Measurements from ENCODE around the gene ZNF423. TPM values are rescaled to one million over a fixed set of nuclear protein-coding genes. Genes with fewer than 3 reads are reported as not detected.

The ZNF423 gene
- total RNA-seq, 1 donor from 2014 or later, result 19.8 TPM

GRCh38 chr16:49554681-49555080, 301.2 kb downstream of the ZNF423 start:
- no peak overlapping the region for H3K4me3 Mint-ChIP-seq
- H3K36me3 Mint-ChIP-seq, result no peaks in the 10 kb centered on the region
- H3K9me3 Mint-ChIP-seq, result no peaks in the 10 kb centered on the region
- no peaks in the 10 kb centered on the region for H3K4me1 Mint-ChIP-seq
- H3K27ac Mint-ChIP-seq, result no peak overlapping the region
- no peak for DNase-seq (ENCODE audit: low spot score in 2 of 2, unreplicated experiment in 2 of 2)
- peaks cover 2% of the 10 kb centered on the region for H3K27me3 Mint-ChIP-seq (ENCODE audit: low read depth)
- TF ChIP-seq, protein P1, sequence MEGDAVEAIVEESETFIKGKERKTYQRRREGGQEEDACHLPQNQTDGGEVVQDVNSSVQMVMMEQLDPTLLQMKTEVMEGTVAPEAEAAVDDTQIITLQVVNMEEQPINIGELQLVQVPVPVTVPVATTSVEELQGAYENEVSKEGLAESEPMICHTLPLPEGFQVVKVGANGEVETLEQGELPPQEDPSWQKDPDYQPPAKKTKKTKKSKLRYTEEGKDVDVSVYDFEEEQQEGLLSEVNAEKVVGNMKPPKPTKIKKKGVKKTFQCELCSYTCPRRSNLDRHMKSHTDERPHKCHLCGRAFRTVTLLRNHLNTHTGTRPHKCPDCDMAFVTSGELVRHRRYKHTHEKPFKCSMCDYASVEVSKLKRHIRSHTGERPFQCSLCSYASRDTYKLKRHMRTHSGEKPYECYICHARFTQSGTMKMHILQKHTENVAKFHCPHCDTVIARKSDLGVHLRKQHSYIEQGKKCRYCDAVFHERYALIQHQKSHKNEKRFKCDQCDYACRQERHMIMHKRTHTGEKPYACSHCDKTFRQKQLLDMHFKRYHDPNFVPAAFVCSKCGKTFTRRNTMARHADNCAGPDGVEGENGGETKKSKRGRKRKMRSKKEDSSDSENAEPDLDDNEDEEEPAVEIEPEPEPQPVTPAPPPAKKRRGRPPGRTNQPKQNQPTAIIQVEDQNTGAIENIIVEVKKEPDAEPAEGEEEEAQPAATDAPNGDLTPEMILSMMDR (IDR thresholded peaks at IDR 0.05; ENCODE audit: unreplicated experiment), result no peak

DNA sequence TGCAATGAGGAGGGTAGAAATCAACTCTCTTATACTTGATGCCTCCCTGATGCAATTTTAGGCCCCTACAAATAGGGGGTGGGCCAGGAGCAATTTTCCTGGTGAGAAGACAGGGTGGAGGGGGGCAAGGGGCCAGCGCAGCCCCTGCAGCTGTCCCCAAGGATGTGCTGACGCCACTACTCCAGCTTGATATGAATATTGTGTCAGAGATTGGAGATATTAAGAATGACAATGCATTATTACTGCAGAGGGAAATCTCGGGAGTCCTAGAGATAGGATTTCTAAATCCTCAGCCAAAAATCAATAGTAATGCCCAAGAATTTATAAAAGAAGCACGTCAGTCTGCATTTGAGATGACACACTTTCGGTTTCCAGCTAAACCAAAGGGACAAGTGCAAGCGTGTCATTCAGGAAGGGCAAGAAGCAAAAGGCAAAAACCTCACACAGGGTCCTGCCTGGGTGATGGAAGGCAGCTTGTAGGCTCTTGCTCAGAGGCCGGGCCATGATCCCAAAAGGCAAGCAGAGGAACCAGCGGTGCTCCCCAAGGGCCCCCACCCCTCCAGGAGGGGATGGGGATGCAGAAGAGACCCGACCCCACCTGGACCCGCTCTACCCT, 303.5 kb downstream of the ZNF423 start:
- no peak for DNase-seq (ENCODE audit: low spot score in 2 of 2, unreplicated experiment in 2 of 2)
- H3K4me3 Mint-ChIP-seq, result no peak overlapping the region
- peaks cover 1% of the 10 kb centered on the region for H3K4me1 Mint-ChIP-seq
- H3K36me3 Mint-ChIP-seq, result no peaks in the 10 kb centered on the region
- H3K27me3 Mint-ChIP-seq (ENCODE audit: low read depth), result peaks cover 5% of the 10 kb centered on the region
- H3K9me3 Mint-ChIP-seq, result no peaks in the 10 kb centered on the region
- TF ChIP-seq, protein P1 (IDR thresholded peaks at IDR 0.05; ENCODE audit: unreplicated experiment), result no peak
- H3K27ac Mint-ChIP-seq, result no peak overlapping the region

- Mint-ChIP-seq H3K4me3 (no peak overlapping the region), H3K27ac (no peak overlapping the region), H3K27me3 (ENCODE audit: low read depth) (peaks cover 11% of the 10 kb centered on the region), H3K9me3 (no peaks in the 10 kb centered on the region), H3K4me1 (peaks cover 1% of the 10 kb centered on the region), H3K36me3 (no peaks in the 10 kb centered on the region)
- TF ChIP-seq, protein P1 (IDR thresholded peaks at IDR 0.05; ENCODE audit: unreplicated experiment), result no peak
- DNase-seq (ENCODE audit: low spot score in 2 of 2, unreplicated experiment in 2 of 2), result no peak
These were observed 305.2 kb downstream of the ZNF423 start for GRCh38 chr16:49550666-49551065.

DNA sequence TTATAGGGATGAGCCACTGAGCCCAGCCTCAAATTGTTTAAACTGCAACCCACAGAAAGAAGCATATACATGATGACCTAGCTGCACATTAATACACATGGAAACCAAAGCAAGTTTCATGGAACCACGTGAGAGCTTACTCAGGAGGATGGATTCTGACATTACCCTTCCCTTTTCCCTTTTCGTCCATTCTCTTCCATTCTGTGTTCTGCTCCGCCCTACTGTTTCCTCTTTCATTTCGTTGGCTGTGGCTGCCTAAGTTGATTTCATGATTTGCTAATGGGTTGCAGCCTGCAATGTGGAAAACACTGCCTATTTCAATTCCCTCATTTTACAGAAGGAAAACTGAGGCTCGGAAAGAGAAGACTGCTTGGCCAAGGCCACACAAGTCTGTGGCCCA, 305.8 kb downstream of the ZNF423 start:
- peaks cover 1% of the 10 kb centered on the region for H3K4me1 Mint-ChIP-seq
- H3K36me3 Mint-ChIP-seq, result no peaks in the 10 kb centered on the region
- peaks cover 11% of the 10 kb centered on the region for H3K27me3 Mint-ChIP-seq (ENCODE audit: low read depth)
- TF ChIP-seq, protein P1 (IDR thresholded peaks at IDR 0.05; ENCODE audit: unreplicated experiment), result no peak
- no peak for DNase-seq (ENCODE audit: low spot score in 2 of 2, unreplicated experiment in 2 of 2)
- no peaks in the 10 kb centered on the region for H3K9me3 Mint-ChIP-seq
- no peak overlapping the region for H3K4me3 Mint-ChIP-seq
- no peak overlapping the region for H3K27ac Mint-ChIP-seq

GRCh38 chr16:49548325-49548970, 307.5 kb downstream of the ZNF423 start:
- Mint-ChIP-seq H3K27ac (no peak overlapping the region), H3K4me3 (no peak overlapping the region), H3K4me1 (peaks cover 1% of the 10 kb centered on the region), H3K27me3 (ENCODE audit: low read depth) (peaks cover 11% of the 10 kb centered on the region), H3K36me3 (no peaks in the 10 kb centered on the region), H3K9me3 (no peaks in the 10 kb centered on the region)
- DNase-seq (ENCODE audit: low spot score in 2 of 2, unreplicated experiment in 2 of 2), result no peak
- TF ChIP-seq, protein P1 (IDR thresholded peaks at IDR 0.05; ENCODE audit: unreplicated experiment), result no peak
